ENCODE data around the gene SNX30.

DNA sequence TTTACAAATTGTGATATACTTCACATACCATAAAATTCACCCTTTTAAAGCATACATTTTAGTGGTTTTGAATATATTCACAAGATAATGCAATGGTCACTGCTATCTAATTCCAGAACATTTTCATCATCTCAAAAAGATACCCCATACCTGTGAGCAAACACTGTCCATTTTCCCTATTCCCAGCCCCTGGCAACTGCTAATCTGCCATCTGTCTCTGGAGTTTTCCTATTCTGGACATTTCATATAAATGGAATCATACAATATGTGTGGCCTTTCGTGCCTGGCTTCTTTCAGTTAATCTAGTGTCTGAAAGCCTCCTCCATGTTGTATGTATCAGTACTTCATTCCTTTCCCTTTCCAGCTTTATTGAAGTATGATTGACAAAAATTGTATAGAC is 14.7 kb downstream of the SNX30 start:
- TF ChIP-seq CTCF (IDR thresholded peaks at IDR 0.05) (no peak), EZH2 (IDR thresholded peaks at IDR 0.05; ENCODE audit: borderline replicate concordance, insufficient read depth, low read depth, low read length, poor library complexity, severe bottlenecking) (no peak)

Data from B cell (primary cell).